ES-I3 (cell line): ENCODE measurements around the gene RAB4A.

Source experiments
- H3K36me3 ChIP-seq: 2 replicates; pipeline ENCODE4 v1.6.1; 2013; ENCODE audit warnings: mild to moderate bottlenecking, low read length, control low read depth, moderate library complexity; ENCODE audit not compliant: insufficient read depth
- H3K4me1 ChIP-seq: 2 replicates; pipeline ENCODE4 v1.6.1; 2013; ENCODE audit warnings: mild to moderate bottlenecking, control low read depth, low read length; ENCODE audit not compliant: insufficient read depth
- H3K9ac ChIP-seq: 2 replicates; pipeline ENCODE4 v1.6.1; 2013; ENCODE audit warnings: low read depth, mild to moderate bottlenecking, low read length, moderate library complexity
- H3K9me3 ChIP-seq: 2 replicates; pipeline ENCODE4 v1.6.1; 2013; ENCODE audit warnings: mild to moderate bottlenecking, low read length, moderate library complexity; ENCODE audit not compliant: control insufficient read depth, insufficient read depth

The RAB4A gene

DNA sequence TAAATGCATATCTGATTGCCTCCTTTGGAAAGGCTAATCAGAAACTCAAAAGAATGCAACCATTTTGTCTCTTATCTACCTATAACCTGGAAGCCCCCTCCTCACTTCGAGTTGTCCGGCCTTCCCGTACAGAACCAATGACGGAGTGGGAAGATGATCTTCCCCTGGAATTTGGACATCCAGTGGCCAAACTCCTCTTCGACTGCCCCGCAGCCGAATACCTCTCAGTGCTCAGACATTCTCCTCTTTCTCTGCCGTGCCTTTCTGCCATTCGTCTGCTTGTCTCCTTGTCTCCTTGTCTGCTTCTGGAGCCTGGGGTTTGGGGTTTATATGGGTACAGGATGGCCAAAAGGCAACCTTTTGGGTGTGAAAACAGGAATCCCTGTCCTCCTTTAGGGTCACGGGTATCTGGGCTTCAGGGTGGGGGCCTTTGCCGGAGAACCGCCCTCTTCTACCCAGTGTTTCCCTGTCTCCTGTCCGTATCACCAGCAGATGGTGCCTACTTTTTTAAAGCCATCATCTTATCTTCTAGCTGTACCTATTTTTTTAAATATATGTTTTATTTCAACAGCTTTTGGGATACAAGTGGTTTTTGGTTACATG, 35.9 kb upstream of the RAB4A start:
- Histone ChIP-seq H3K9ac (no peak overlapping the region), H3K36me3 (no peaks in the 10 kb centered on the region), H3K9me3 (no peaks in the 10 kb centered on the region), H3K4me1 (peaks cover 52% of the 10 kb centered on the region)

DNA sequence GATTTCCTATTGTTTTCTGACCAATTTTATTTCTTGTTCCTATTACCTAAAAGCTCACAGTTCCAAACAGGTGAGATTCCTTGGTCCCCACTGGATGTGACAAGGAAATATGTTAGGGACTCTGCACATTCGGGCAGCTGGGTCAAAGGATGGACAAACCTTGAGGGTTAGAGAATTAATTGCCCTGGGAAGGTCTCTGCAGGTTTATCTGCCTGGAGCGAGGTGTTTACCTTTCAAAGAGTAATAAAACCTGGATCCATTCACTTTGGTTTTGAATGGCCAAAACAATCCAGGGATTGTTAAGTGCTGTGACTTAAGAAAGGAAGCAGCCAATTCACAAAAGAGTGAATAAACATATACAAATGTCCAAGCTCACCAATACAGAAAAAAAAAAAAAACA, 33.6 kb upstream of the RAB4A start:
- Histone ChIP-seq H3K4me1 (peaks cover 29% of the 10 kb centered on the region), H3K9me3 (no peaks in the 10 kb centered on the region), H3K9ac (no peak overlapping the region), H3K36me3 (no peaks in the 10 kb centered on the region)

- Histone ChIP-seq H3K4me1 (peaks cover 23% of the 10 kb centered on the region), H3K9ac (no peak overlapping the region; the same call in 1 of the 2 replicates), H3K36me3 (no peaks in the 10 kb centered on the region), H3K9me3 (no peaks in the 10 kb centered on the region)
These were observed 32.7 kb upstream of the RAB4A start for GRCh38 chr1:229238231-229238630.

DNA sequence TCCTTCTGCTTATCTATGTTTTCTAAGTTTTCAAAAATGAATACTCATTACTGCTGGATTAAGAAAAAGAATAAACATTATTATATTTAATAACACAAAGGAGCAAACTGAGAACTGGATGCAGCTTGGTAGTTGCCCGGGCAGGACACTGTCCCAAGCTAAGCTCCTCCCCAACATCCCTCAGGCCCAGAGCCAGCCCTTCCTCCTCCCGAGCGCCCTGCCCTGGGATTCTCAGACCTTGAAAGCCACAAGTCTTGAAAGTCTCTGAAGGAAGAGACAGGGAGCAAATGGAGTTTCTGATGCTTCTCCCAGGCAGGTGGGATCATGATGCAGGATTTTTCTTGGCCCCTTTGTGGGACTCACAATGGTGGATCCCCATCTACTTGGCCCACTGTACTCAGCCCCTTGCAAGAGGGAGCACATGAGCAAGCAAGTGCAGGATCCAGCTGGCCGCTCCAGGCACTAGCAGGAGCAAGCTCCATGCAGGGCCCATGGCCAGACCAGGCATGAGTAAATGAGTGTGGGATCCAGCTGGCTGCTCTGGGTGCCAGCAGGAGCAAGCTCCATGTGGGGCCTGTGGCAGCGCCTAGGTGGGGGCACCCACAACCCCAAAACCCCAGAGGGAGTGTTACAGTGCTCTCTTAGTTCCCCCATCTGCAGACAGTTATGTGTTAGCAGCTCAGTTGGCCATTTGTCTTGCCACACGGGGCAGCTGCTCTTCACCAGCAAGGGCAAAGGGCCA, 32.1 kb upstream of the RAB4A start:
- no peaks in the 10 kb centered on the region for H3K36me3 ChIP-seq
- H3K9me3 ChIP-seq: no peaks in the 10 kb centered on the region; the same call in 1 of the 2 replicates
- H3K4me1 ChIP-seq: peaks cover 21% of the 10 kb centered on the region
- H3K9ac ChIP-seq: no peak overlapping the region

GRCh38 chr1:229240532-229240931, 30.4 kb upstream of the RAB4A start:
- Histone ChIP-seq H3K4me1 (peaks cover 6% of the 10 kb centered on the region), H3K9ac (no peak overlapping the region), H3K36me3 (no peaks in the 10 kb centered on the region; the same call in 1 of the 2 replicates), H3K9me3 (peaks cover 2% of the 10 kb centered on the region; the same call in 1 of the 2 replicates)

DNA sequence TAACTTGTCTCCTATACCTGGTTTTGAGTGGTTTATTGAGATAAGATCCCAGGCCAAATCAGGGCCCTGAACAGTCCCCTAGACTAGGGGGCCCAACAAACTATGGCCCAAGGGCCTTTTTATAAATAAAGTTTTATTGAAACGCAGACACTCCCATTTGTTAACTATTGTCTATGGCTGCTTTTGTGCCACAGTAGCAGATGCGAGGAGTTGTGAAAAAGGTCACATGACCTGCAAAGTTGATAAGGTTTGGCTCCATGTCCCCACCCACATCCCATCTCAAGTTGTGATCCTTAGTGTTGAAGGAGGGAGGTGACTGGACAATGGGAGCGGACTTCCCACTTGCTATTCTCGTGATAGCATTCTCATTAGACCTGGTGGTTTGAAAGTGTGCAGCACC, 29.5 kb upstream of the RAB4A start:
- Histone ChIP-seq H3K9me3 (peaks cover 2% of the 10 kb centered on the region; the same call in 1 of the 2 replicates), H3K4me1 (peaks cover 6% of the 10 kb centered on the region), H3K9ac (no peak overlapping the region), H3K36me3 (no peaks in the 10 kb centered on the region; the same call in 1 of the 2 replicates)

- peaks cover under 1% of the 10 kb centered on the region; the same call in 1 of the 2 replicates for H3K4me1 ChIP-seq
- H3K9ac ChIP-seq: no peak overlapping the region
- peaks cover 2% of the 10 kb centered on the region; the same call in 1 of the 2 replicates for H3K9me3 ChIP-seq
- H3K36me3 ChIP-seq: no peaks in the 10 kb centered on the region; the same call in 1 of the 2 replicates
These were observed 27.3 kb upstream of the RAB4A start for GRCh38 chr1:229243638-229244037.

GRCh38 chr1:229244091-229244490, 26.8 kb upstream of the RAB4A start:
- Histone ChIP-seq H3K36me3 (no peaks in the 10 kb centered on the region; the same call in 1 of the 2 replicates), H3K9ac (no peak overlapping the region), H3K4me1 (peaks cover 5% of the 10 kb centered on the region), H3K9me3 (peaks cover 2% of the 10 kb centered on the region; the same call in 1 of the 2 replicates)

DNA sequence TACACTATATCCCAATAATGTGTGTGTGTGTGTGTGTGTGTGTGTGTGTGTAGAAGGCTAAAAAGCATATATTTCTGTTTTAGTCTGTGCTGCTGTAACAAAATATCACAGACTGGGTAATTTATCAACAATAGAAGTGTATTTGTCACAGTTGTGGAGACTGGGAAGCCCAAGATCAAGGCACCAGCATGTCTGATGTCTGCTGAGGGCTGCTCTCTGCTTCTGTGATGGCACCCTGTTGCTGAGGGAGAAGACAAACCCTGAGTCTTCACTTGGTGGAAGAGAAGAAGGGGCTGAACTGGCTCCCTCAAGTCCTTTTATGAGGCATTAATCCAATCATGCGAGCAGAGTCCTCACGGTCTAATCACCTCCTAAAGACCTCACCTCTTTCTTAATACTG, 23.0 kb upstream of the RAB4A start:
- no peaks in the 10 kb centered on the region; the same call in 1 of the 2 replicates for H3K36me3 ChIP-seq
- H3K9ac ChIP-seq: no peak overlapping the region
- peaks cover 19% of the 10 kb centered on the region for H3K4me1 ChIP-seq
- peaks cover 2% of the 10 kb centered on the region; the same call in 1 of the 2 replicates for H3K9me3 ChIP-seq

- Histone ChIP-seq H3K9ac (no peak overlapping the region), H3K9me3 (no peaks in the 10 kb centered on the region; the same call in 1 of the 2 replicates), H3K4me1 (peaks cover 19% of the 10 kb centered on the region), H3K36me3 (no peaks in the 10 kb centered on the region; the same call in 1 of the 2 replicates)
These were observed 21.8 kb upstream of the RAB4A start for GRCh38 chr1:229248821-229249817.

DNA sequence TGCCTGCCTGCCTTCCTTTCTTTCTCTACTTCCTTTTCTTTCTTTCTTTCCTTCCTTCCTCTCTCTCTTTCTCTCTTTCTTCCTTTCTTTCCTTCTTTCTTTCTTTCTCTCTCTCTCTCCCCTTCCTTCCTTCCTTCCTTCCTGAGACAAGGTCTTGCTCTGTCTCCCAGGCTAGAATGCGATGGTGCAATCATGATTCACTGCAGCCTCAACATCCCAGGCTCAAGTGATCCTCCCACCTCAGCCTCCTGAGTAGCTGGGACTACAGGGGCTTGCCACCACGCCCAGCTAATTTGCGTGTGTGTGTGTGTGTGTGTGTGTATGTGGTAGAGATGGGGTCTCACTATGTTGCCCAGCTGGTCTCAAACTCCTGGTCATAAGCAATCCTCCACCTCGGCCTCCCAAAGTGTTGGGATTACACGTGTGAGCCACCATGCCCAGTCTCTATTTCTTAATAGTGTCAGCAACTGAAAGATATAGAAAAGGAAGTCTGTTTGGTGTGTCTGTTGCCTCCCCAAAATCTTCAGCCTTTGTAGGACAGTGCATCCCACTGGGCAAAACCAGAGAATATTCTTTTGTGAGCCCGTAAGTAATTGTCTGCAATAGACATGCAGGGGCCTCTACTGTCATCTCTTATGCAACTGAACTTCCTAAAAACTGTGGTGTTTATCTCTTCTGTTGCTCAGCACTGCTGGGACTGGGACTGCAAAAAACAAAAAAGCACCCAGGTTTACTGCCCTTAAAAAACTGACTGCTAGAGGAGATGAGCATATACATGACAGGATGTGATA, 20.9 kb upstream of the RAB4A start:
- H3K4me1 ChIP-seq: peaks cover 20% of the 10 kb centered on the region
- no peaks in the 10 kb centered on the region for H3K9me3 ChIP-seq
- no peaks in the 10 kb centered on the region for H3K36me3 ChIP-seq
- no peak overlapping the region for H3K9ac ChIP-seq

GRCh38 chr1:229251185-229251584, 19.7 kb upstream of the RAB4A start:
- peaks cover 29% of the 10 kb centered on the region for H3K4me1 ChIP-seq
- H3K9me3 ChIP-seq: no peaks in the 10 kb centered on the region
- H3K36me3 ChIP-seq: no peaks in the 10 kb centered on the region
- no peak overlapping the region for H3K9ac ChIP-seq

DNA sequence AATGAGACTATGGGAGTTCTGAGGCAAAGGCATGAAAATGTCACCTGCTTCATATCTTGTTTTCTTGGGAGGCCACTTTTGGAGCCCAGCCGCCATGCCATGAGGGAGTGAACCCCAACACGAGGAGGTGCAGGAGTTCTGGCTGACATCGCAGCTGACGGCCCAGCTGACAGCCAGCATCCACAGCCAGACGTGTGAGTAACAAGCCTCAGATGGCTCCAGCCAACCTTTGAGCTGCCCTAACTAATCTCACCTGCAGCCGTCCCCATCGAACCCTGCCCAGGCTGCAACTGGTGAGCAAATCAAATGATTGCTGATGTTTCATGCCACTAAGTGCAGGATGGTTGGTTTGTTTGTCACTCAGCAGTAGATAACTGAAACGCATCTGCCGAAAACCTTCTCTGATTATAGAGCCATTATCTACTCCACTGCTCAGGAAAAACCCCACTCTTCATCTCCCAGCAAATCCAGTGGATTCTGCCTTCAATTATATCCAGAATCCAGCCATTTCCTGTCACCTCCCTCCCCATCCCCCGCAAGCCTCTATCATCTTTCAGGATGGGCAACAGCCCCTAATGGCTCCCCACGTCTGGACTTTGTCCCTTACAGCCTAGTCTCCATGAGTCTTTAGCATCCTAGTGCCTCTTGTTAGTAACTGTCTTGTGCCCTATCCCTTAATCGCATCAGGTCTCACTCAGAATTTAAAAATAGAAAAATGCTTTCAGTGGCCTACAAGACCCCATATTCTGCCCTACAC, 18.5 kb upstream of the RAB4A start:
- peaks cover 29% of the 10 kb centered on the region for H3K4me1 ChIP-seq
- H3K9me3 ChIP-seq: no peaks in the 10 kb centered on the region
- peak overlapping the region; percentile 9; the same call in 1 of the 2 replicates for H3K9ac ChIP-seq
- no peaks in the 10 kb centered on the region for H3K36me3 ChIP-seq
